Right renal pelvis (tissue), 4 donors: ENCODE data around the gene GRIA4. TPM values are rescaled to one million over a fixed set of nuclear protein-coding genes. Genes with fewer than 3 reads are reported as not detected.
"Not testable (repeated sequence)": the region's sequence is repeated elsewhere in the genome, so short reads cannot be mapped to it uniquely, and the experiment has no call there.

Experiments
- DNase-seq, 4 donors: peaks; one replicate each; pipeline ENCODE4 v3.0.0-alpha.2; 2013; ENCODE audit warnings: low read depth in 4 of 4, low spot score in 3 of 4, missing footprints in 1 of 4
- polyA plus RNA-seq, 4 donors: library from polyadenylated mRNA; unstranded; fragments of 120-200 nt; gene quantifications; one replicate each; pipeline ENCODE4 v1.2.1, GENCODE V29; 2013; ENCODE audit not compliant: insufficient read length in 4 of 4

The GRIA4 gene
- polyA plus RNA-seq, 4 donors: 0.45 to 1.3 (median 1.0) TPM

- DNase-seq: no peak
Observed at GRCh38 chr11:105854269-105854668, 244.4 kb downstream of the GRIA4 start.

- DNase-seq: no peak
Observed at GRCh38 chr11:105856954-105857353, 247.1 kb downstream of the GRIA4 start.

- DNase-seq: no peak
Observed at GRCh38 chr11:105857728-105858127, 247.9 kb downstream of the GRIA4 start.

GRCh38 chr11:105858841-105859240, 249.0 kb downstream of the GRIA4 start:
- no peak for DNase-seq

- no peak for DNase-seq
Observed at GRCh38 chr11:105860105-105860504, 250.2 kb downstream of the GRIA4 start.

GRCh38 chr11:105861225-105861624, 251.4 kb downstream of the GRIA4 start:
- no peak for DNase-seq

- DNase-seq: peak; percentile 12 to 23 (median 16)
Observed at GRCh38 chr11:105862736-105863367, 253.0 kb downstream of the GRIA4 start.

- no peak for DNase-seq
Observed at GRCh38 chr11:105863523-105863922, 253.7 kb downstream of the GRIA4 start.

GRCh38 chr11:105867742-105868141, 257.9 kb downstream of the GRIA4 start:
- no peak for DNase-seq

GRCh38 chr11:105868762-105869285, 259.0 kb downstream of the GRIA4 start:
- no peak for DNase-seq

- no peak for DNase-seq
Observed at GRCh38 chr11:105870516-105871113, 260.7 kb downstream of the GRIA4 start.

GRCh38 chr11:105878510-105878909, 268.6 kb downstream of the GRIA4 start:
- DNase-seq: no peak

- DNase-seq: not testable (repeated sequence)
Observed at GRCh38 chr11:105878927-105879326, 269.1 kb downstream of the GRIA4 start.

GRCh38 chr11:105881027-105881426, 271.2 kb downstream of the GRIA4 start:
- DNase-seq: no peak

GRCh38 chr11:105884436-105884835, 274.6 kb downstream of the GRIA4 start:
- no peak for DNase-seq

GRCh38 chr11:105891685-105892084, 281.8 kb downstream of the GRIA4 start:
- no peak for DNase-seq

GRCh38 chr11:105897161-105897560, 287.3 kb downstream of the GRIA4 start:
- DNase-seq: no peak

- DNase-seq: no peak
Observed at GRCh38 chr11:105899772-105900171, 289.9 kb downstream of the GRIA4 start.

- no peak for DNase-seq
Observed at GRCh38 chr11:105900515-105901035, 290.7 kb downstream of the GRIA4 start.

- DNase-seq: no peak
Observed at GRCh38 chr11:105903113-105903512, 293.2 kb downstream of the GRIA4 start.

GRCh38 chr11:105906517-105906916, 296.6 kb downstream of the GRIA4 start:
- DNase-seq: no peak

GRCh38 chr11:105907319-105907718, 297.4 kb downstream of the GRIA4 start:
- DNase-seq: no peak
